ENCODE results near the gene SYT8. TPM values are rescaled to one million over a fixed set of nuclear protein-coding genes. Genes with fewer than 3 reads are reported as not detected.

The SYT8 gene
- total RNA-seq, 4 donors from 2014 or later = 2.0 TPM; not detected in 3

DNA sequence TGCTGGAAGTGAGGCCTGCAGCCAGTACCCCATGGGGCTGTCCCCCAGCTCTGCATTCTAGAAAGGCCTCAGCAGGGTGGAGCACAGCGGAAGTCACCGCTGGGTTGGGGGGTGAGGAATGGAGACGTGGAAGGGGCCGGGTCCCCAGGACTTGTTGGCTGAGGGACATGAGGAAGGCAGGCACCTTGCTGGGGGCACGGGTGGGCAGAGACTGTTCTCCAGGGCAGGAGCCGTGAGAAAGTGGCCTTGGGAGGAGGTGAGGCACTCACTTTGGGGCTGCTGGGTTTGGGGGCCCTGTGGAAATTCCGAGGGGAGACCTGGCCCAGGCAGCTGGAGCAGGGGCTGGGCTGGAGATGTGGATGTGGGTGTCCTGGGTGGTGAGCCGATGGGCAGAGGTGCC, 9.0 kb downstream of the SYT8 start:
- no peak for DNase-seq
- Histone ChIP-seq H3K36me3 (no peaks in the 10 kb centered on the region), H3K27me3 (no peaks in the 10 kb centered on the region), H3K9me3 (no peaks in the 10 kb centered on the region), H3K4me3 (no peak overlapping the region), H3K4me1 (no peaks in the 10 kb centered on the region), H3K27ac (no peak overlapping the region)
- intact Hi-C loops (cut with DNase I; ENCODE audit: low total_unique reads) = no loop called here
- no peak for TF ChIP-seq POLR2A (IDR thresholded peaks at IDR 0.05)
- TF ChIP-seq, protein P1, sequence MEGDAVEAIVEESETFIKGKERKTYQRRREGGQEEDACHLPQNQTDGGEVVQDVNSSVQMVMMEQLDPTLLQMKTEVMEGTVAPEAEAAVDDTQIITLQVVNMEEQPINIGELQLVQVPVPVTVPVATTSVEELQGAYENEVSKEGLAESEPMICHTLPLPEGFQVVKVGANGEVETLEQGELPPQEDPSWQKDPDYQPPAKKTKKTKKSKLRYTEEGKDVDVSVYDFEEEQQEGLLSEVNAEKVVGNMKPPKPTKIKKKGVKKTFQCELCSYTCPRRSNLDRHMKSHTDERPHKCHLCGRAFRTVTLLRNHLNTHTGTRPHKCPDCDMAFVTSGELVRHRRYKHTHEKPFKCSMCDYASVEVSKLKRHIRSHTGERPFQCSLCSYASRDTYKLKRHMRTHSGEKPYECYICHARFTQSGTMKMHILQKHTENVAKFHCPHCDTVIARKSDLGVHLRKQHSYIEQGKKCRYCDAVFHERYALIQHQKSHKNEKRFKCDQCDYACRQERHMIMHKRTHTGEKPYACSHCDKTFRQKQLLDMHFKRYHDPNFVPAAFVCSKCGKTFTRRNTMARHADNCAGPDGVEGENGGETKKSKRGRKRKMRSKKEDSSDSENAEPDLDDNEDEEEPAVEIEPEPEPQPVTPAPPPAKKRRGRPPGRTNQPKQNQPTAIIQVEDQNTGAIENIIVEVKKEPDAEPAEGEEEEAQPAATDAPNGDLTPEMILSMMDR (IDR thresholded peaks at IDR 0.05) = no peak

DNA sequence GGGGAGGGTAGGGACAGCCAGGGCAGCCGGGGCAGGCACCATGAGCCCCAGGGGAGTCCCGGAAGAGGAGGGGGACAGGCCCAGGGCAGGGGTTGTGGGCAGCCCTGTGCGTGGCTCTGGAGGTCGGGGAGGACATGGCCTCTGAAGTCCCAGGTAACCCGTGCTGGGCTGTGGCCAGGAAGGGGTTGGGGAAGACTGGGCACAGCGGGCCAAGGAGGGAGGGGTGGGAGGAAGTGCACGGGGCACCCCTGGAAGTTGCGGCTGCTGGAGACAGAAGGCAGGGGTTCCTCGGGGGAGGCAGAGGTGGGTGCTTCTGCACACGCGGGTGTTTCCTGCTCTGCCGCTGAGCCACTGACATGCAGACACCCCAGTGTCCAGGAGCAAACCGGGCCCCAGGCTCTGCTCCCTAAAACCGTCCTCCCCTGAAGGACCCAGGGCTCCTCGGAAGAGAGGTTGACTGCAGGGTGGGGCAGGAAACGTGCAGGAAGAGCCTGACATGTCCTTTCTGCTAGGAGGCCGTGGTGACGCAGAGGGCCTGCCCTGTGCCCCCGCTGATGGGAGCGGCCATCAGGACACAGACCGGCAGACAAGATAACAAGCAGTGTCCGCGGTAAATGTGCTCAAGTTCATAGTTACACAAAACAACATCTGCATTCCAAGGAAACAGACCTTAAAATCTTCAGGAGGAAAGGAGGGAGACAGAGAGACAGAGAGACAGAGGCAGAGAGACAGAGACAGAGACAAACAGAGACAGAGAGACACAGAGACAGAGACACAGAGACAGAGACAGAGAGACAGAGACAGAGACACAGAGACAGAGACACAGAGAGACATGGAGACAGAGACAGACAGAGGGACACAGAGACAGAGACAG, 9.7 kb downstream of the SYT8 start:
- H3K4me3 ChIP-seq = no peak overlapping the region
- no peaks in the 10 kb centered on the region for H3K36me3 ChIP-seq
- no peaks in the 10 kb centered on the region for H3K27me3 ChIP-seq
- intact Hi-C loops (cut with DNase I; ENCODE audit: low total_unique reads) = no loop called here
- DNase-seq = no peak
- TF ChIP-seq, protein P1 (IDR thresholded peaks at IDR 0.05) = no peak
- TF ChIP-seq POLR2A (IDR thresholded peaks at IDR 0.05) = no peak
- H3K4me1 ChIP-seq = no peaks in the 10 kb centered on the region
- H3K9me3 ChIP-seq = no peaks in the 10 kb centered on the region
- no peak overlapping the region for H3K27ac ChIP-seq

DNA sequence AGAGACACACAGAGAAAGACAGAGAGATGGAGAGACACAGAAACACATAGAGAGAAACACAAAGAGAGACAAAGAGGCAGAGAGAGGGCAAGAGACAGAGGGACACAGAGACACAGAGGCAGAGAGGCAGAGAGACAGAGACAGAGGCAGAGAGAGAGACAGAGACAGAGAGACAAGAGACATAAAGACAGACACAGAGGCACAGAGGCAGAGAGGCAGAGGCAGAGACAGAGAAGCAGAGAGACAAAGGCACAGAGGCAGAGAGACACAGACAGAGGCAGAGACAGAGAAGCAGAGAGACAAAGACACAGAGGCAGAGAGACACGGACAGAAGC, 10.3 kb downstream of the SYT8 start:
- Histone ChIP-seq H3K4me1 (no peaks in the 10 kb centered on the region), H3K9me3 (no peaks in the 10 kb centered on the region), H3K36me3 (no peaks in the 10 kb centered on the region), H3K4me3 (no peak overlapping the region), H3K27ac (no peak overlapping the region), H3K27me3 (no peaks in the 10 kb centered on the region)
- intact Hi-C loops (cut with DNase I; ENCODE audit: low total_unique reads) = no loop called here
- TF ChIP-seq POLR2A (IDR thresholded peaks at IDR 0.05) = no peak
- TF ChIP-seq, protein P1 (IDR thresholded peaks at IDR 0.05) = no peak
- DNase-seq = no peak

DNA sequence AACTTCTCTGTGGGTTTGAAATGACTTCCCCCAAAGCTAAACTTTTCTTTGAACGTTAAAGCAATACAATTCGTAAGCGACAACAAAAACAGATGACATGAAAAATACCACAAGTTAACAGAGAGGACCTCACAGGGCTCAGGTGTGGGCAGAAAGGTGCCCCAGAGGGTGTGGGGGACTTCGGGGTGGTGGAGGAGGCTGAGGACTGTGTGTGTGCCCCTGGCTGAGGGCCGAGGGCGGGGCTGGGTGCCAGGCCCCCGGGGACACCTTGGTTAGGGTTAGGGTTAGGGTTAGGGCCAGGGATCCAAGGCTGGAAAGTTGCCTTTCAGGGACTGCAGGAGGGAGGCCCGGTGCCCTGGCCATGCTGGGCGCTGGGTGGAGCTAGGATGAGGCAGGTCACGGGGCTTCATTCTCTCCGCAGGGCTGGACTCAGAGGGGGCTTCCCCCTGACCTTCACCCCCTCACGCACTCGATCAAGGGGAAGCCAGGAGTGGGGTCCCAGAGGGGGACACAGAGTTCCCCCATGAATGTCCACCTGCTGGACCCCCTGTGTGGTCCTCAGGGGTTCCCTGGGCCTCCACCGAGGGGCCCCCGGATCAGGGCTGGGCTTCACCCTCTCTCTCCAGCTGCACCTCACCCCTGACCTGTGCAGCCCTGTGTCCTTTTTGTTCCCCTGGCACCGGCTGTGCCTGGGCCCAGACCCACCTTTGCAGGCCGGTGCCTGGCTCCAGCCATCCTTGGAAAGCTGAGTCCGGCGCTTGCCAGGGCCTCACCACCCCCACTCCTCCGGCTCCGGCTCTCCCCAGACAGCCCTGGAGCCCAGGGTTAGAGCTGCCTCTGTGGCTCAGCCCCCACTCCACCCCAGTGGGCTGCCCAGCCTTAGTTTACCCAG, 11.0 kb downstream of the SYT8 start:
- Histone ChIP-seq H3K27me3 (no peaks in the 10 kb centered on the region), H3K9me3 (no peaks in the 10 kb centered on the region), H3K27ac (no peak overlapping the region), H3K4me3 (no peak overlapping the region), H3K4me1 (no peaks in the 10 kb centered on the region), H3K36me3 (no peaks in the 10 kb centered on the region)
- no peak for DNase-seq
- TF ChIP-seq POLR2A (IDR thresholded peaks at IDR 0.05) = no peak
- TF ChIP-seq, protein P1 (IDR thresholded peaks at IDR 0.05) = no peak
- intact Hi-C loops (cut with DNase I; ENCODE audit: low total_unique reads) = no loop called here

DNA sequence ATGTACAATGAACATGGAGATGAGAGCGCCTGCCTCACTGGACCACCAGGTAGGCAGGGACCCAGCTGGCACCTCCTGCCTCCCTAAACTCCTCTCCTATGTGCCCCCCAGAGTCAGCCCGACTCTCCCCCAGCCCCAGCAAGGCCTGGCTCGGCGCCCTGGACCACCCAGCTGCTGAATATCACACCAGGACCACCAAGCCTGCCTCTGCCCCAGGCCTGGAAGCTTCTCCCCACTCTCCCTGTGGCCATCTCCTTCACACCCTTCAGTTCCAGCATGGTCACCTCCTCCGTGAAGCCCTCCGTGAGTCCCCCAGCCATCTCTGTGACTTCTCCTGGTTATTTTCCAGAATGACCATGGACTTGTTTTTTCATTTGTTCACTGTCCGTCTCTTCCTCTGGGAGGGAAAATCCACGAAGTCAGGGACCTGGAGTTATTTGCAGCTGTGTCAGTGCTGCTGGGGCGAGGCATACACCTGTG, 11.7 kb downstream of the SYT8 start:
- TF ChIP-seq, protein P1 (IDR thresholded peaks at IDR 0.05) = no peak
- Histone ChIP-seq H3K27me3 (no peaks in the 10 kb centered on the region), H3K27ac (no peak overlapping the region), H3K4me1 (no peaks in the 10 kb centered on the region), H3K9me3 (no peaks in the 10 kb centered on the region), H3K4me3 (no peak overlapping the region), H3K36me3 (no peaks in the 10 kb centered on the region)
- intact Hi-C loops (cut with DNase I; ENCODE audit: low total_unique reads) = no loop called here
- no peak for DNase-seq

Data from uterus (tissue), 4 donors.